ENCODE measurements around the gene GABPA.
A peak's percentile ranks its signal among the peaks of the same experiment; 100 is the strongest.
"Not testable (repeated sequence)": the region's sequence is repeated elsewhere in the genome, so short reads cannot be mapped to it uniquely, and the experiment has no call there.

GABPA gene

GRCh38 chr21:25734904-25735645 is at the start of gene GABPA, which contains the start of gene ATP5PF:
GABPA (plus strand) TSS chr21:25734972; CDS start chr21:25741599, 6,627 bp downstream.
ATP5PF (minus strand) TSS chr21:25734904; CDS start chr21:25729794, 5,110 bp downstream.
- DNase-seq (ENCODE audit: low read depth) = peak; percentile 96

- DNase-seq (ENCODE audit: low read depth) = no peak
Measured at GRCh38 chr21:25687787-25688186, 47.0 kb upstream of the GABPA start.

GRCh38 chr21:25688275-25689155 is 46.3 kb upstream of the GABPA start:
- DNase-seq (ENCODE audit: low read depth) = no peak

- DNase-seq (ENCODE audit: low read depth) = no peak
Measured at GRCh38 chr21:25689226-25689625, 45.5 kb upstream of the GABPA start.

GRCh38 chr21:25691976-25692375 is 42.8 kb upstream of the GABPA start:
- no peak for DNase-seq (ENCODE audit: low read depth)

- not testable (repeated sequence) for DNase-seq (ENCODE audit: low read depth)
Measured at GRCh38 chr21:25695461-25695860, 39.3 kb upstream of the GABPA start.

GRCh38 chr21:25700741-25701140 is 34.0 kb upstream of the GABPA start:
- DNase-seq (ENCODE audit: low read depth) = no peak

- no peak for DNase-seq (ENCODE audit: low read depth)
Measured at GRCh38 chr21:25701529-25701928, 33.2 kb upstream of the GABPA start.

- DNase-seq (ENCODE audit: low read depth) = peak; percentile 5
Measured at GRCh38 chr21:25708467-25709065, 26.2 kb upstream of the GABPA start.

- no peak for DNase-seq (ENCODE audit: low read depth)
Measured at GRCh38 chr21:25709684-25710265, 25.0 kb upstream of the GABPA start.

GRCh38 chr21:25710550-25710949 is 24.2 kb upstream of the GABPA start:
- DNase-seq (ENCODE audit: low read depth) = no peak

- not testable (repeated sequence) for DNase-seq (ENCODE audit: low read depth)
Measured at GRCh38 chr21:25714066-25714465, 20.7 kb upstream of the GABPA start.

- DNase-seq (ENCODE audit: low read depth) = no peak
Measured at GRCh38 chr21:25717491-25718147, 17.2 kb upstream of the GABPA start.

GRCh38 chr21:25721987-25722386 is 12.8 kb upstream of the GABPA start:
- DNase-seq (ENCODE audit: low read depth) = no peak

GRCh38 chr21:25722631-25723030 is 12.1 kb upstream of the GABPA start:
- no peak for DNase-seq (ENCODE audit: low read depth)

- no peak for DNase-seq (ENCODE audit: low read depth)
Measured at GRCh38 chr21:25732091-25732760, 2.5 kb upstream of the GABPA start.

- DNase-seq (ENCODE audit: low read depth) = no peak
Measured at GRCh38 chr21:25733859-25734653, 716 bp upstream of the GABPA start.

GRCh38 chr21:25734654-25734903 is 193 bp upstream of the GABPA start:
- no peak for DNase-seq (ENCODE audit: low read depth)

- DNase-seq (ENCODE audit: low read depth) = peak; percentile 61
Measured at GRCh38 chr21:25735646-25736597, 1.1 kb downstream of the GABPA start.

All from stimulated activated CD8-positive, alpha-beta memory T cell treated with anti-CD3 and anti-CD28 coated beads, Interleukin-7, amount 100 ng/mL, for 24 hours (primary cell).